Activated naive CD4-positive, alpha-beta T cell (primary cell): ENCODE data around the gene SPAG16.

Experiments used
- DNase-seq, 4 experiments: peaks; one replicate each; lab custom pipeline; 2025; lab: John Stamatoyannopoulos, UW

Gene SPAG16

DNA sequence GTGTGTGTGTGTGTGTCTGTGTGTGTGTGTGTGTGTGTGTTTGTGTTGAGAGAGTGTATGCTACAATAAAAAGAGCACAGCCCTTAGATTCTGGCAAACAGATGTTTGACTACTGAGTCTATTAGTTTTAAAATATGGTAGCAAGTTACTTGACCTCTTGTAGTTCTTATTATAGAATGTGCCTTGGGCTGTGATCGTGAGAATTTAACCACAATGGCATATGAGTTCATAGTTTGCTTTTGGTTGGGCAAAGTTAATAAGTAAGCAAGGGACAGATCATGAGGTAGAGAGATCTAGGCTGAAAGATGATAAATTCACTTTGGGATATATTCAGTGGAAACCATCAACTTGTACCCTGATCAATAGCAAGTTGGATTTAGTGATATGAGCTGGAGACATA, 792.3 kb downstream of the SPAG16 start:
- no peak for DNase-seq

DNA sequence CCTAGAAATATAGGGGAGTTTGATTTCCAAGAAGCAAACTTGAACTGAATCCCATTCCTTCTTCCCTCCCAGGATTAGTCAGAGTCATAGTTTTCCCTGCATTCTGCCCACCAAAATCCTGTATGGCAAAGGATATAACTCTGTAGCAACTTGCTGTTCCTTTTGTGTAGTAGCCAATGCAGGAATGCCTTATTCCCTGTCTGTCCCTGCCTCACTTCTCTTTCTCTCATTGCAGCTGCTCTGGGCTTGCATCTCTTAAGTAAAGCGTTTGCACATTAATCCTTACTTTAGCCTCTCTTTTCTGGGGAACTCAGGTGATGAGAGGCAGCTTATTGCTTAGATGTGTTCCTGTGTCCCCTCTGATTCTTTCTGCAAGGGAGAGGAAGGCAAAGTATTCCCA, 793.5 kb downstream of the SPAG16 start:
- DNase-seq: no peak

DNA sequence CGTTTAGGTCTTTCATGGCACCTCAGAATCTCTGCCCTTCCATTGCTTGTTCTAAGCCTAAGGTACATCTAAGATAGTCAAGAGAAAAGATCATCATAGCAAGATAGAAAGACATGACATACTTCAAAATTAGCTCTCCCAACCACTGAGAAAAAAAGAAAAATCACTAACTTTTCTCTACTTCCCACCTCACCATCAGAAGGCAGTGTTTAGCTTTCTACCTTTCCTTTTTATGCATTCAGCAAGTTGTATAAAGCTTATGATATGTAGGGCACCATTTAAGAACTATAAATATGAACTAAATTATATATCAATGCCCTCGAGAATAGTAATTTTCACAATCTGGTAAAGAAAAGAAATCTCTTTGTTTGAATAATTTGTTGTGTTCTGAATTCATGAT, 794.8 kb downstream of the SPAG16 start:
- DNase-seq: no peak

DNA sequence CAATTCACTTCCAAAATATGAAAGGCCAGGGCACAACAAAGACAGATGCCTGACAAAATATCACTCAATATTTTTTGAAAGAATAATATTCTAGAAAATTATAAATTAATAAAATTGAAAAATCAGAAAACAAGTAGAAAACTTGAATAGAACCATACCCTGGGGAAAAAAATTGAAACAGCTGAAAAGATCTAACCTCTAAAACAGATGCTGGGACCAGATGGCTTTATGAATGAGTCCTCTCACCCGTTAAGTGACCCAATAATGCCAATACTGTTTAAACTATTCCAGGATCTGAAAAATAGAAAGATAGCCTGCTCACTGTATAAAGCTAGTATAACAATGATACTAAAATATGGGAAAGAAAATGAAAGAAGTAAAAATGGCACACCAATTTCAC, 804.3 kb downstream of the SPAG16 start:
- no peak for DNase-seq

DNA sequence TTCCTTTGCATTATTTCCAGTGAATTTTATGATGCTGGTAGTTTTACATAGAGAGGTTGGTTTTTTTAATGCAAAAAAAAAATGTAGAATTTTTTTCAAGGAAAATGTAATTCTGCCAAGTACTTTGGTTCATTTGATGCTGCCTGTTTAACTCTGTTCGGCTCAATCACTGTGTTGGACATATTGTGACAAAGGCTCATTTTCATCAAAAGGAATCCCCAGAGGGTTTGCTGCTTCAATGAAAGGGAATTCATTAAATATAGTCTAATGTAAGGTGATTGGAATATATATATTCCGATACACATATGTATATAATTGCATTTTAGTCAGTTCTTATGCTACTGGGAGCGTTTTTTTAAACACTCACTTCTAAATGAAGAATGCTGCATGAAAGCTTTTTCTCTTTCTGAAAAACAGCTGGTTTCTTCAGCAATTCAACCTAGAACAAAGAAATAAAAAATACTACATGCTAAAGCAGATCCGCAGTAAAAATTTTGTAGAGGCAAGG, 812.0 kb downstream of the SPAG16 start:
- no peak for DNase-seq

DNA sequence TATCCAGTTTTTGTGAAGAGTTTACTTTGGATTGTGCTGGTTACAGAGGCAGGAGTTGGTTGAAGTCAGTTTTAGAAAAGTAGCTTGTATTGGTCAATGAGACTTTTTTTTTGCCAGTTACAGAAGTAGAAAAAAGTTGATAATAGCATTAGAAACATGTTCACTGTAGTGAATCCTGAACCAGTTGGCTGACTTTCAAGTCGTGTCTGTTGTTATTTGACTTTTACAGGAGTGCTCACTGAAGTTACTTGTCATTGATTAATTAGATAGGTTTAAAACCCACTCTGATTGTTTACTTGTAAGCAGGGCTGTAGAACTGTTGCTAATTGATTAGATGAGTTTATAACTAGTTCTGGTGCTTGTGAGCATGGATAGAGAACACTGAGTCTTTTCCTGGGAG, 814.5 kb downstream of the SPAG16 start:
- no peak for DNase-seq

DNA sequence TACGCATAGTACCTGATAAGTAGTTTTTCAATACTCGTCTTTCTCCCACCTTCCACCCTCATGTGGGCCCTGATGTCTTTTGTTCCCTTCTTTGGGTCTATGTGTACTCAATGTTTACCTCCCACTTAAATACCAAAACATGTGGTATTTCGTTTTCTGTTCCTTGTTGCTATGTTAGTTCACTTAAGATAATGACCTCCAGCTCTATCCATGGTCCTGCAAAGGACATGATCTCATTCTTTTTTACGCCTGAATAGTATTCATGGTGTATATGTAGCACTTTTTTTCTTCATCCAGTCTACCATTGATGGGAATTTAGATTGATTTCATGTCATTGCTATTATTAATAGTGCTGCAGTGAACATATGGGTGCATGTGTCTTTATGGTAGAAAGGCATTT, 816.2 kb downstream of the SPAG16 start:
- DNase-seq: no peak

DNA sequence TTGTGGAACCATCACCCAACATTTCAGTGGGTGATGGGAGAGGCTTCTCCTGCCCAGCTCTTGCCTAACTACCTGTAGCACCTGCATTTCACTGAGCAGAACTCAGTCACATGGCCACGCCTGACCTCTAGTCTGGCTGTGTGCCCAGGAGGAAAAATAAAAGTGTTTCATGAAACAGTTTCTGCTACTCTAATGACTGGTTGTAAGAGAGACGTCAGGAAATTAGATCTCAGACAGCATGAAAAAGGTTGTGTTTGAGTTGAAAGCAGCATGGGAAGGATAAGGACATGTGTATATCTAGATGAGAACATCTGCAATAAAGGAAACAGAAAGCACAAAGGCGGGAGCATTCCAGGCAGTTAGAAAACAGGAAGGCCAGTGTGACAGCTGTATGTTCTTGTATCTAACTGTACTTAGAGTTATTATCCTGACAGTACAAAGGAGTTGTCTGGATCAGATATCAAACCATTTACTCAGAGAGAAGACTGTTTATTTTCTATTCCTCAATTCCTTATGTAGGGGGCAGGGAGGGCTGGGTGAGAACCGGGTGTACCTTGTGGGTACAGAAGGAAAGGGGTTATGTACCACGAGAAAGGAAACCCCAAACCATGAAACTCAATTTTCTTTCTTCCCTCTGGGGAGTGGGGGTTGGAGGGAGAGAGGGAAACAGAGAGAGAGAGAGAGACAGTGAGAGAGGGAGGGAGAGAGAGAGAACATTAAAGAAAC, 819.2 kb downstream of the SPAG16 start:
- DNase-seq: no peak

DNA sequence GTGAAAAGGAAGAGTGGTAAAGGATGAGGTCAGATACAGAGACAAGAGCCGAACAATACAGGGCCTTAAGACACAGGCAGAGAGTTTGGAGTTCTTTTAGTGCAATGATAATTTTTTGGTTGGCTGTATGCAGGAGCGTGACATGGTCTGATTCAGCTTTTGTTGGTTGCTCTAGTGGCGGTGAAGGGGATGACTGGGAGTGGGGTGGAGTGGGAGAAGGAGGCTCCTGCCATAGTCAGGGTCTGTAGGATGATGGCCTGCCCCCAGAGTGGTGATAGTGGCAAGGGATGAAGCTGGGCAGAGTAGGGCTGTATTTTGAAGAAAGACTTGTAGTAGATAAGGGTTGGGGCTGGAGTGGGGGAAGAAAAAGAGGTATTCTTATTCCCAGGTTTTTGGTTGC, 820.0 kb downstream of the SPAG16 start:
- no peak for DNase-seq

DNA sequence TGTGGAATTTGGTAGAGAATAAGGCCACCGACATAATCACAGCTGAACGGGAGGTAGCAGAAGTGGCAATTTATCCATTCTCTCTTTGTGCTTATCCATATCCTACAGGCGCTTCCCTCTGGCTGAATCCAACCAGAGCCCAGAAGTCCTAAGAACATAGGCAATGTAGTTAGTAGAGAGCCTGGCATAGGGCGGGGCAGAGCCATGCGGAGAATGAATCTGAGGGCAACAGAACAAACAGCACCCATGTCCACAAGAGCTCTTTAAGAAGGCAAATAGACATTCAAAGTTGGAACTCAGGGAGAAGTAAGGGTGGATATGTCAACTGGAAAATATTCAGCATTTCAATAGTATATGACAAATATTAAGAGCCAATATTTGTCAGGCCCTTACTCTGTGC, 820.7 kb downstream of the SPAG16 start:
- DNase-seq: no peak

DNA sequence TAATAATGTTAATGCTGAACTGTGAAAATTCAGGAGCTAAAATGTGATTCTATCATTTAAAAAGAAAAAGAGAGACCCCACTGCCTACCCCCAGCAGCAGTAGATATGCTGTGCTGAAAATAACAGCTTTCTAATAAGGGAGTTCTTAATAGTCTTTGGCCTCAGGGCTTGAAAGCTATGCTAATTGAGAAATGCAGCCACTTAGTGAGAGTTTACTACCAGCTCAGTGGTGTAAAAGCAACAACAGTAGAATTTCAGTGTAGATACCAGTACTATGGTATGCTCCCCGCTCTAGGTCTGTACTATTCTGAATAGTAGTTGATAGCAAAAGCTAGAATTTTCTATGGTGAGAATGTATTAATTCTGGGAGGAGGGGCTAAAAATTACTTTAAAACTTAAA, 823.5 kb downstream of the SPAG16 start:
- DNase-seq: no peak

DNA sequence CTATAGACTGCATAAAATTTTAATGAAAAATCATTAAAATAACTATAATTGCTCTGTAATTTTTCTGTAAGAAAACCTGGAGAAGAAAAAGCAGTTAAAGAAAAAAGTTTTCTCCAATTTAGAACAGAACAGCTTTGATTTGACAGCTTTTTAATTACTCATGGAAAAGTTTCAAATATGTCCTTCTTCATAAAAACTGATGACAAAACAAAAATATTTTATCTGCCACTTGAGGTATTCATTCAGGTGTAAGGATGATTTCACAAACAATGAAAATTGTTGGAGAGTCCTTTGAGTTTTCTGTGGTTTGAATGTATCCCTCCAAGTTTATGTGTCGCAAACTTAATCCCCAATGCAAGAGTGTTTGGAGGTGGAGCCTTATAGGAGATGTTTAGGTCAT, 824.3 kb downstream of the SPAG16 start:
- DNase-seq: no peak

DNA sequence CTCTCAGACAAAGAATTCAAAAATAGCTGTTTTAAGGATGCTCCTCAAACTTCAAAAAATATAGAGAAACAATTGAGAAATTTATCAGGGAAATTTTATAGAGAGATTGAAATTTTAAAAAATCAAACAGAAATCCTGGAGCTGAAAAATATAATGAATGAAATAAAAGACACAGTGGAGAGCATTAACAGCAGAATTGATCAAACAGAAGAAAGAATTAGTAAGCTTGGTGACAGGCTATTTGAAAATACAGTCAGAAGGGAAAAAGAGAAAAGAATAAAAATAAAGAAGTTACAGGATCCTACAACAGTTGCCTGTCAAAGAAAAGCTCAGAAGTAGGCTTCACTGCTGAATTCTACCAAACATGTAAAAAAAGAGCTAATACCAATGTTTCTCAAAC, 832.8 kb downstream of the SPAG16 start:
- DNase-seq: no peak

DNA sequence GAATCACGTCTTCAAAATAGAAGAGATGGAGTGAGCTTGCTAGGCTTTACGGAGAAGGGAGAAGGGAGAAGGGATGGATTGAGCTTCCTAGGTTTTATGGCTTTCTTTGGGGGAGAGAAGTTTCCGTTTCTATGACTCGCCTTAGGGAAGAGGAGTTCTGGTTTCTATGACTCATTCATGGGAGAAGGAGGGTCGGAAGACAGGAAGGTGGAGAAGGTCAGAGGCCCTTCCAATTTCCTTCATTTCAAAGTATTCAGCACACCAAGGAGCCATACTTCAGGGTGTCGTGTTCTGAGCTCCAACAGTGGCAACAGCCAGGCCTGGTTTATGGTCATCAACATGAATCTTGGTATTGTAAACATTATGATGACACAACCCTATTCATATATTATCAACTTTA, 841.9 kb downstream of the SPAG16 start:
- no peak for DNase-seq

DNA sequence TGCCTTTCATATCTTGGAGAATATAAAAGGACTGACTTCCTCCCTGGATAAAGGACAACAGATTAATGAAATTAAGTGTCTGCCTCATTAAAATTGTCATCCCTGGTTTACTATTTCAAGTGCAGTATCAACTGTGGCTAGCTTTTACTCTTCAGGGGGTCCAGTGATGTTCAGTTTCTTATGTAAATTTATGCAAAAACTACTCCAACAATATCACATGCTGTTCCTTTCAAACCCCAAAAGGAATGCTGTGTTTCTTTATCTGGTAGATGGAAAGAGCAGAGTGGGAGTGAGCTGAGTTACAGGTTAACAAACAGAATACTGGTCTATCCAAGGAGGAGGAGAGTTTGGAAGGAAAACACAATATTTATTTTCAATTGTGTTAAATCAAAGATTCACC, 842.9 kb downstream of the SPAG16 start:
- no peak for DNase-seq

DNA sequence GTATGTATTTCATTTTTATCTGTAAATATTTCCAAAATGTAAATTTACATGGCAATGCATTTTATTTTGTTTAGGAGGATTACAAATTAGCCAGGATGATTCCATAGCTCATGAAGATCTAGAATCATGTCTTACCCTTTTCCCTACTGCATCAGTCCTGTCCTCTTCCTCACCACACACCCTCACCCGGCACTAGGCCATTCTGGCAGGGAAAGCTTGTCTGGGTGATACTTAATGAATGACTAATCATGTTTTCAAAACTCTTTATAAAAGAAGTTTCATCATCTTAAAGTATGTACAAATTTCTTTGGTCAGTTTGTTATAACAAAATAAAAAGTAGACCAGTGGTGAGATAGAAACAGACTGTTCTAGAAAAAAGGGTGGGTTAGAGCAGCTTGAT, 843.3 kb downstream of the SPAG16 start:
- DNase-seq: no peak

DNA sequence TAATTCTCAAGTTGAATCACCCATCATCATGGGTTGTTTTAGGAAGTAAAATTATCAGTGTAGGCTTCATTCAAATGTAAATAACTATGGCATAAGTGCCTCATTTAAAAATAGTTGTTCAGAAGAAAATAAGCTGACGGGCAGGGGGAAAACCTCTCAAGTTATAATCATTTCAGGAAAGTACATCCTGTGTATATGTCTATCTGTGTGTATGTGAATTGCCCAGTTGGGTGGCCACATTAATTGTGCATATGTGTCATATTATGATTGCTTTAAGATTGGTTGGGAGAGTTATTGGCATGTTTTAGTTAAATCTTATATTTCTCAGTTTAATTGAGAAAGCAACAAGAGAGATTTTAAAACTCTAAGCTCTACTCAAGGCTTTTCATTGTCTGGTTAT, 843.8 kb downstream of the SPAG16 start:
- DNase-seq: no peak

DNA sequence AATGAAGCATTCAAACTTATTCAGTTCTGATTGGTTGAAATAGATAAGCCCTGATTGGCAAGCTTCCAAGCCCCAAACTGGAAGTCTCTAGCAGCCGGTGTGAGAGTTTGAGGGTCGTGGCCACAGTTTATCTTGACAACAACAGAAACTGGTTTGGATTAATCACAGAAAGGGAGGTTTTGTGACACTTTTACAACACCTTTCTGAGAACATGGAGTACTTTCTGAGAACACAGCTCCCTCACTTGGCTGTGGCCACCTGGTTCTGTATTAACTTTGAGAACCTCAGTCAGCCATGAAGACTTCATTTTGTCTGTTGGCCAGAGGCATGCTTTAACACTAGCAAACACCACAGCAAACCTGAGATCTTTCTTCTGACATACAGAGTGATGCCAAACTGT, 845.9 kb downstream of the SPAG16 start:
- DNase-seq: no peak

DNA sequence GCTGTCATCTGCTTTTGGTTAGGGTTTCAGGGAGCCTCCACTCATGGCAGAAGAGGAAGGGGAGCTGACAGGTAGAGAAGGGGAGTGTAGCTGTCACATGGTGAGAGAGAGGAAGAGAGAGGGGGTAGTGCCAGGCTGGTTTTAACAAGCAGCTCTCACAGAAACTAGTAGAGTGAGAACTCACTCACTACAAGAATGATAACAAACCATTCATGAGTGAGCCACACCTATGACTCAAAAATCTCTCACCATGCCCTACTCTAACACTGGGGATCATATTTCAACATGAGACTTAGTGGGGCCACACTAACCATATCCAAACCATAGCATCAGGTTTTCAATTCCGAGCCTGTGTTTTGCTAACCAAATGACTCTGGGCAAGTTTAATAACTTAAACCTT, 851.7 kb downstream of the SPAG16 start:
- DNase-seq: no peak

DNA sequence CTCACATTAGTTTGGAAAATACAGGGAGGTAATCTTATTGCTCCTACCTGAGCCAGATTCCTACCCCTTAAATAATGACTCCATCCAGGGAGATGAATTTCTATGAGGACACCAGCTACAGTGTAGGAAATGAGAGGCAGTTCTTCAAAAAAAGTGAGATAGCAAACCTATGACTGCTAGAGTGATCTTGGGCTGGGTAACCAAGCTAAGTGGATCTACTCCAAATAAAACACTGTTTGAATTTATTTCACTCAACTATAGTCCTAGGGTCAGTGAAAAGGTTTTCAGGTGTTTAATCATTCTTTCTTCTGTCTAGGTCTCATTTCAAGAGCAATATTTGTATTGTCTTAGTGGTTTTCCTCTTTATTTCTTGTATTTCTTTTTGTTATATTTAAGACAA, 854.5 kb downstream of the SPAG16 start:
- no peak for DNase-seq

DNA sequence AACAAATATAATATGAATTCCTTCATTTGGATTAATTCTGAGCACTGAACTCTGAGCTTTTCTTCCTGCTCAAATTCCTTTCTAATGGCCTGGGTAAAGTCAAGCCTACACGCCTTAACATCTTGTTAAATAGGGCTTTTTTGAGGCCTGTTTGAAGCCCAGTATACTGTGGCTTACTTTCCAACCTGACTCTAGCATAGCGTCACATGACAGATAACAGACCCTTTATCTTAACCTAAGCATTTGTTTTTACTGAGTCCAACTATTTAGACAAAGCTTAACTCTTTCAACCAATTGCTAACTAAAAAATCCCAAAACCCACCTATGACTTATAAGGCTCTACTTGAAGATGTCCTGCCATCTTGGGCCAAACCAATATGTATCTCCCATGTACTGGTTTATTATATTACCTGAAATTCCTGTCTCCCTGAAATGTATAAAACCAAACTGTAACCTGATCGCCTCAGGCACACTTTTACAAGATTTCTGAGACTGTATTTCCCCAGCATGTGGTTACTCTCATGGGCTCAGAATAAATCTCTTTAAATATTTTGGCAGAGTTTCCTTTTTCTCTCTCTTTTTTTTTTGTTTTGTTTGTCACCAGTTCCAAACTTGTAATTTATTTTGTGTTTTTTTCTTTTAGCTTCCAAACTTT, 855.5 kb downstream of the SPAG16 start:
- DNase-seq: no peak

DNA sequence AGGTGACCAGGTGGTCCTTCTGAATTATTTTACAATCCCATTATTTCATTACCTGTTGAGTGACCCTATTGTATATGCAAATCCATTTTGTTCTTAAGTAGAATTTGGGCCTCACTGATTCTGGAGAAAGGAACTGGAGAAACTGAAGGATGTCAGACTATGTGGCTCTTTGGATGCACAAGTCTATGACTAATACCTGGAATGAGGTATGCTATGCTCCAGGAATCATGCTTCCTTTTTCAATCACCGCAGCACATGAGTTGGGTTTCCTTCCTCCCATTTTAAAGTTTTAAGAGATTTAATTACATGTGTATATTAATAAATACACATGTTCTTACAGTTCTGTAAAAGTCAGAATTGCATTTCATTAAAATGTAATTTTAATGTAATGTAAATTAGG, 872.7 kb downstream of the SPAG16 start:
- no peak for DNase-seq

DNA sequence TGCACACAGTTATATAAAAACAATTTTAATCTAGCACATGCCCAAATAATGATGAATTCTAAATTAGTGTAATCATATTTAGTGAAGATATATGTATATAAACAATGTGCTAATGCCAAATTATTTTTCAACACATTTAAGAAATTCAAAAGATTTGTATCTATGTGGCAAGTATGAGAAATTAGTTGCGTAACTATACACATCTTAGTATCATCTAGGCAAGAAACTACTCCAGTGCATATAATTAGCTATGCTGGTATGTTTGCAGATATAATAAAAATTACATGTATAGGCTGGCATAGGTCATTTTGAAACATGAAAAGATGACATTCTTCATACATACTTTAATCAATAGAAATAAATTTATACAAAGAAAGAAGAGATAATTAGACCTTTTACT, 874.6 kb downstream of the SPAG16 start:
- no peak for DNase-seq

DNA sequence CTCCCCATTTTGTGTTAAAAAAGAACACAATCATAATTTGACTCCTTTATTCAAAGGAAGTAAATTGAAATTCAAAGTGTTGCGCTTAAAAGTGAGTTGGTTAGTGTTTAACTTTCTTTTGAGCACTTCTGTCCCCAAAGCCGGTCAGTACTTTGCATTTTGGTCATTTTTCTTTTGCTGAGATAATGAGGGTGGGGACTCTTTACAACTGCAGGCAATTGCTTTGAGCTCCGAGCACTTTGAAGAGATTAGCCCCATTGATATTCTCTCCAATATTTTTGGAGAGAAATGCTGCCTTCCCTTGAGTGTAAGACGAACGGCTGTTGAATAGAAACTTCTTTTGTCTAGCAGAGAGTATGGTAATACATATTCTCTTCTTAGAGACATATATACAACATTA, 885.0 kb downstream of the SPAG16 start:
- DNase-seq: no peak
